DND-41 (cell line): ENCODE measurements around the gene ZNF302.

Experiments used
- ATAC-seq: fragments of 200-7000 bp; cut with Tn5 transposase; 3 replicates; pipeline ENCODE4 v1.9.1; 2021; ENCODE audit warnings: low read depth; ENCODE audit not compliant: insufficient read depth
- DNase-seq: peaks from one replicate; pipeline ENCODE4 v3.0.0-alpha.2; 2020
- H2AFZ ChIP-seq: 2 replicates; pipeline ENCODE4 v1.6.0; 2012; ENCODE audit warnings: low read depth, low read length
- H3K27ac ChIP-seq: 2 replicates; pipeline ENCODE4 v1.5.1; 2012; ENCODE audit warnings: low read length, inconsistent platforms
- H3K27me3 ChIP-seq: fragments of 200-600 bp; sonication (generic); 2 replicates; pipeline ENCODE4 v1.6.0; 2012; ENCODE audit warnings: low read length, mild to moderate bottlenecking, inconsistent platforms; ENCODE audit not compliant: insufficient read depth, poor library complexity
- H3K36me3 ChIP-seq: 2 replicates; pipeline ENCODE4 v1.5.1; 2012; ENCODE audit warnings: low read length, inconsistent platforms; ENCODE audit not compliant: insufficient read depth
- H3K4me1 ChIP-seq: 2 replicates; pipeline ENCODE4 v1.5.1; 2012; ENCODE audit warnings: mild to moderate bottlenecking, low read length; ENCODE audit not compliant: insufficient read depth
- H3K4me2 ChIP-seq: 2 replicates; pipeline ENCODE4 v1.6.0; 2012; ENCODE audit warnings: mild to moderate bottlenecking, moderate library complexity, low read length, inconsistent platforms; ENCODE audit not compliant: insufficient read depth
- H3K4me3 ChIP-seq, 2 experiments: fragments of 200-600 bp in 1 of 2; shearing (Covaris generic) in 1 of 2; 2 replicates each; pipeline ENCODE4 v1.5.1; 2012 to 2016; ENCODE audit warnings: inconsistent platforms in 2 of 2, low read length in 2 of 2, mild to moderate bottlenecking in 2 of 2, low read depth in 1 of 2, moderate library complexity in 1 of 2
- H3K79me2 ChIP-seq: 2 replicates; pipeline ENCODE4 v1.6.0; 2012; ENCODE audit warnings: low read length, inconsistent platforms; ENCODE audit not compliant: insufficient read depth
- H3K9ac ChIP-seq: 2 replicates; pipeline ENCODE4 v1.6.0; 2012; ENCODE audit warnings: low read depth, mild to moderate bottlenecking, inconsistent platforms, low read length, moderate library complexity
- H3K9me3 ChIP-seq: 2 replicates; pipeline ENCODE4 v1.5.1; 2012; ENCODE audit warnings: low read length, moderate library complexity, mild to moderate bottlenecking, inconsistent platforms; ENCODE audit not compliant: insufficient read depth, severe bottlenecking
- H4K20me1 ChIP-seq: 2 replicates; pipeline ENCODE4 v1.6.0; 2012; ENCODE audit warnings: low read length; ENCODE audit not compliant: insufficient read depth
- EZH2 ChIP-seq: IDR thresholded peaks from 3 replicates; pipeline ENCODE4 v1.6.1; 2012; ENCODE audit warnings: borderline replicate concordance, low read depth, mild to moderate bottlenecking, moderate library complexity, low read length, inconsistent platforms; ENCODE audit not compliant: severe bottlenecking
- TF ChIP-seq, protein P1 (sequence below): IDR thresholded peaks from 2 replicates; pipeline ENCODE4 v1.5.1; 2012; ENCODE audit warnings: borderline replicate concordance, low read length, moderate library complexity, mild to moderate bottlenecking; ENCODE audit not compliant: poor library complexity, severe bottlenecking; ENCODE audit errors: extremely low read depth

The ZNF302 gene

DNA sequence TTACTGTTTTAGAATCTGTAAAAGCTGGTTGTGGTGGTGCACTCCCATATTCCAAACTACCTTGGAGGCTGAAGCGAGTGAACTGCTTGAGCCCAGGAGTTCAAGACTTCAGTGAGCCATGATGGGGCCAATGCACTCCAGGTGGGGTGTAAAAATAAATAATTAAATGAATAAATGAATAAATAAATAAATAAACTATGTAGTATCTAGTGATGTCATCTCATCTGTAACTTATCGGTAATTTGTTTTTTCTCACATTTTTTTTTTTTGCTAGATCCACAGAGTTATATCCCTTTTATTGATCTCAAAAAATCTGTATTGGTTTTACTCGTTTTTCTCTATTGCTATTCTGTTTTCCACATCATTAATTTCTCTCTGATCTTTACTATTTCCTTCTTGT, 5.5 kb upstream of the ZNF302 start:
- TF ChIP-seq EZH2, result no peak
- TF ChIP-seq, protein P1, sequence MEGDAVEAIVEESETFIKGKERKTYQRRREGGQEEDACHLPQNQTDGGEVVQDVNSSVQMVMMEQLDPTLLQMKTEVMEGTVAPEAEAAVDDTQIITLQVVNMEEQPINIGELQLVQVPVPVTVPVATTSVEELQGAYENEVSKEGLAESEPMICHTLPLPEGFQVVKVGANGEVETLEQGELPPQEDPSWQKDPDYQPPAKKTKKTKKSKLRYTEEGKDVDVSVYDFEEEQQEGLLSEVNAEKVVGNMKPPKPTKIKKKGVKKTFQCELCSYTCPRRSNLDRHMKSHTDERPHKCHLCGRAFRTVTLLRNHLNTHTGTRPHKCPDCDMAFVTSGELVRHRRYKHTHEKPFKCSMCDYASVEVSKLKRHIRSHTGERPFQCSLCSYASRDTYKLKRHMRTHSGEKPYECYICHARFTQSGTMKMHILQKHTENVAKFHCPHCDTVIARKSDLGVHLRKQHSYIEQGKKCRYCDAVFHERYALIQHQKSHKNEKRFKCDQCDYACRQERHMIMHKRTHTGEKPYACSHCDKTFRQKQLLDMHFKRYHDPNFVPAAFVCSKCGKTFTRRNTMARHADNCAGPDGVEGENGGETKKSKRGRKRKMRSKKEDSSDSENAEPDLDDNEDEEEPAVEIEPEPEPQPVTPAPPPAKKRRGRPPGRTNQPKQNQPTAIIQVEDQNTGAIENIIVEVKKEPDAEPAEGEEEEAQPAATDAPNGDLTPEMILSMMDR, result no peak
- no peak overlapping the region for H3K4me2 ChIP-seq
- peaks cover 39% of the 10 kb centered on the region for H3K4me1 ChIP-seq
- DNase-seq (no peak), ATAC-seq (no peak)
- no peak overlapping the region for H3K4me3 ChIP-seq
- no peaks in the 10 kb centered on the region for H3K36me3 ChIP-seq
- no peak overlapping the region for H3K27ac ChIP-seq
- no peaks in the 10 kb centered on the region for H3K9me3 ChIP-seq
- no peaks in the 10 kb centered on the region for H3K27me3 ChIP-seq
- no peak overlapping the region for H3K9ac ChIP-seq
- no peaks in the 10 kb centered on the region for H4K20me1 ChIP-seq
- peaks cover 2% of the 10 kb centered on the region for H3K79me2 ChIP-seq
- H2AFZ ChIP-seq, result no peak overlapping the region

DNA sequence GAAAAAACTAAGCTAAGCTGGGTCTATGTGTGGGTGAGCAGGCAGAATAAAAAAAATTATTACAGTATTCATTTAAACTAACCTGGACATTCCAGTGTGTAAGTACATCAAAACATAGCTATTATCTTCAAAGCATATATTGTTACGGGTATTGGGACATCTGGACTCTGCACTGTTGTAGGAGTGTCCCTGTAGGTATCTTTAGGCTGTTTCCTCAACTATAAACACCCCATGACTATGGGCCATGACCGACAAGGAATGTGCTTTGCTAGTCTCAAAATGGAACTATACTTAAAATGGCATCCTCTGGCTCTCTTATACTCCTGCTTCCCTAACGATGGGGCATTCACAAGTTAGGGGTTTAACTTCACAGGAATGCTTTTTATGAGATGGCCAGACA, 3.9 kb upstream of the ZNF302 start:
- Histone ChIP-seq H3K79me2 (peaks cover 10% of the 10 kb centered on the region), H2AFZ (no peak overlapping the region), H3K4me3 (no peak overlapping the region), H3K27me3 (no peaks in the 10 kb centered on the region), H3K36me3 (0 out of 2 replicates have a peak, but pooled peaks cover under 1% of the 10 kb centered on the region), H3K4me1 (peaks cover 34% of the 10 kb centered on the region), H3K27ac (no peak overlapping the region), H3K9ac (no peak overlapping the region), H4K20me1 (no peaks in the 10 kb centered on the region), H3K4me2 (0 out of 2 replicates have a peak overlapping the region, but pooled peaks have one; percentile 21), H3K9me3 (no peaks in the 10 kb centered on the region)
- no peak for TF ChIP-seq EZH2
- TF ChIP-seq, protein P1, result no peak
- DNase-seq (no peak), ATAC-seq (no peak)

DNA sequence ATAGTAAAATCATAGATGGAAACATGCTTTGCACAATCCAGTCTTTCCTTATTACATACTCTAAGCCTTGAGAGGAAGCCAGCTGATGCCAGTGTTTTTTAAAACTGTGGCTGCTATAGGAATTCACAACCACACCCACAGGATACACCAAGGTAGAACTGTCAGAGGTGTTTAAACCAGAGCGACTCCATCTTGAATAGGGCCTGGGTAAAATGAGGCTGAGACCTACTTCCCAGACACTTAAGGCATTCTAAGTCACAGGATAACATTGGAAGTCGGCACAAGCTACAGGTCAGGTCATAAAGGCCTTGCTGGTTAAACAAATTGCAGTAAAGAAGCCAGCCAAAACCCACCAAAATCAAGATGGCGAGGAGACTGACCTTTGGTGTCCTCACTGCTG, 2.2 kb upstream of the ZNF302 start:
- Histone ChIP-seq H2AFZ (no peak overlapping the region), H3K4me1 (peaks cover 46% of the 10 kb centered on the region)
- ATAC-seq, result no peak

More for the DNA sequence above, 2.2 kb upstream of the ZNF302 start:
- DNase-seq, result no peak
- no peak overlapping the region for H3K9ac ChIP-seq
- TF ChIP-seq EZH2, result no peak
- TF ChIP-seq, protein P1, result no peak
- no peaks in the 10 kb centered on the region for H3K27me3 ChIP-seq
- H3K4me3 ChIP-seq, result peak overlapping the region in 1 of 2 experiments; percentile 10; a peak in 1 of 4 replicates
- H3K4me2 ChIP-seq, result peak overlapping the region; percentile 43
- peaks cover 12% of the 10 kb centered on the region for H3K79me2 ChIP-seq
- H3K27ac ChIP-seq, result no peak overlapping the region
- H4K20me1 ChIP-seq, result no peaks in the 10 kb centered on the region
- no peaks in the 10 kb centered on the region for H3K9me3 ChIP-seq
- H3K36me3 ChIP-seq, result peaks cover 17% of the 10 kb centered on the region
